ENCODE measurements around the gene FMO1.

DNA sequence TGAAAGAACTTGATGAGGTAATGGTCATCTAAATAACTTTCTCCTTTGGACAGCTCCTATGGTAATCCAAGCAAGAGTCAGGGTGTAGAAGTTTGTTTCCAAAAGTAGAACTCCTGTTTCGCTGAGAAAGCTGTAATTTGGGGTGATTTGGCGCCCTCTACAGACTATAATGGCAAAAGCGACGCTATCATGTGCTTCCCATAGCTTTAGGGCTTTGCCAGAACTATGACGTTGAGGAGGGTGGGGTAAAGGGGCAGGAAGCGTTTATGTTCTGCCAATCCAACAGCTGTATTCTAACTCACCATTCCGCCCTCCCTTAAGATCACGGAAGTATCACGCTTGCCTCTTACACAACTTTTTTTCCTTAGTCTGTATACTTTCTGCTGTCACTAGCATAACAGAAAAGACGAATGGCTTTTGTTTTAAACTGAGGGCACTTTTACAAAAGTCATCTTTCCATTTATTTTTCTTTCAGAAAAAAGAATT is 65.6 kb downstream of the FMO1 start, which contains the start of gene FMO4:
- TF ChIP-seq, protein P1, sequence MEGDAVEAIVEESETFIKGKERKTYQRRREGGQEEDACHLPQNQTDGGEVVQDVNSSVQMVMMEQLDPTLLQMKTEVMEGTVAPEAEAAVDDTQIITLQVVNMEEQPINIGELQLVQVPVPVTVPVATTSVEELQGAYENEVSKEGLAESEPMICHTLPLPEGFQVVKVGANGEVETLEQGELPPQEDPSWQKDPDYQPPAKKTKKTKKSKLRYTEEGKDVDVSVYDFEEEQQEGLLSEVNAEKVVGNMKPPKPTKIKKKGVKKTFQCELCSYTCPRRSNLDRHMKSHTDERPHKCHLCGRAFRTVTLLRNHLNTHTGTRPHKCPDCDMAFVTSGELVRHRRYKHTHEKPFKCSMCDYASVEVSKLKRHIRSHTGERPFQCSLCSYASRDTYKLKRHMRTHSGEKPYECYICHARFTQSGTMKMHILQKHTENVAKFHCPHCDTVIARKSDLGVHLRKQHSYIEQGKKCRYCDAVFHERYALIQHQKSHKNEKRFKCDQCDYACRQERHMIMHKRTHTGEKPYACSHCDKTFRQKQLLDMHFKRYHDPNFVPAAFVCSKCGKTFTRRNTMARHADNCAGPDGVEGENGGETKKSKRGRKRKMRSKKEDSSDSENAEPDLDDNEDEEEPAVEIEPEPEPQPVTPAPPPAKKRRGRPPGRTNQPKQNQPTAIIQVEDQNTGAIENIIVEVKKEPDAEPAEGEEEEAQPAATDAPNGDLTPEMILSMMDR (IDR thresholded peaks at IDR 0.05; ENCODE audit: insufficient read depth, low read length, poor library complexity, severe bottlenecking) = peak; percentile 70
- no peak for TF ChIP-seq EZH2phosphoT487 (conservative IDR thresholded peaks at IDR 0.05; ENCODE audit: low read length)

Measured in SU-DHL-6 (cell line).